Stimulated activated CD4-positive, alpha-beta T cell treated with anti-CD3 and anti-CD28 coated beads, Interleukin-15, amount 100 ng/mL, for 24 hours (primary cell): ENCODE measurements around the gene LAIR1.
"Not testable (repeated sequence)": the region's sequence is repeated elsewhere in the genome, so short reads cannot be mapped to it uniquely, and the experiment has no call there.

Source experiments
- DNase-seq: peaks from one replicate; pipeline ENCODE4 v3.0.0-alpha.2; 2020

The LAIR1 gene

GRCh38 chr19:54338521-54338920 is 26.2 kb downstream of the LAIR1 start:
- DNase-seq, result no peak

- no peak for DNase-seq
These were observed 26.9 kb downstream of the LAIR1 start for GRCh38 chr19:54337858-54338230.

- DNase-seq, result no peak
These were observed 27.6 kb downstream of the LAIR1 start for GRCh38 chr19:54336893-54337857.

GRCh38 chr19:54335979-54336892 is 28.5 kb downstream of the LAIR1 start:
- DNase-seq, result no peak

- DNase-seq, result no peak
These were observed 29.6 kb downstream of the LAIR1 start for GRCh38 chr19:54335164-54335563.

DNA sequence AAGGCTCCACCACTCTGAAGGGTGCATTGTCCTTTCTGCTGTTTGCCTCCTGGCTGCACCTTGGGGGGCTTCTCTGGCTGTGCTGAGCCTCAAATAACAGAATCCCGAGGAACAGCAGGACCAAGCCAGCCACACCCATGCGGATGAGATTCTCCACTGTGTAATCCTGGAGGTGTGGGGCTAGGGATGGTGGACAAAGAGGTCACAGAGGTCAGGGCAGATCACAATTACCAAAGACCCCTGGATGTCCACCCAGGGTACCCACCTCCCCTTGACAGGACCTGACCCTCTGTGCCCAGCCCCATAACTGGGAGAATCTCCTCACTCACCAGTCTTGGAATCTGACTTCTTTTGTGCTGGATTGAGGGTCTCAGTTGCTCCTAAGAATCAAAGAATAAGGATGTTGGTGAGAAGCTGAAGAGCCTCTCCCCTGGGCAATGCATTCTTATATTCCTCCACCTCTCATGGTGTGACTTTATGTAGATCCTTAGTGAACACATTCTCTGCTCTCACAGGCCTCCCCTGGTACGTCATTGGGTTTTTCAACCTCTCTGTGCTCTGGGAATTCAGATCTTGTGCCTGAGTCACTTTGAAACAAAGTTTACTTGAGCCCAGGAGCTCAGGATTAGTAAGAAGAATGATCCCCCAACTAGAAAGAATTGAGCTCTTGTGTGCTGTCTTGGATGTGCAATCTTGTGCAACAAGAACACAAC is 31.0 kb downstream of the LAIR1 start:
- DNase-seq, result no peak

- DNase-seq, result no peak
These were observed 32.6 kb downstream of the LAIR1 start for GRCh38 chr19:54332149-54332548.

DNA sequence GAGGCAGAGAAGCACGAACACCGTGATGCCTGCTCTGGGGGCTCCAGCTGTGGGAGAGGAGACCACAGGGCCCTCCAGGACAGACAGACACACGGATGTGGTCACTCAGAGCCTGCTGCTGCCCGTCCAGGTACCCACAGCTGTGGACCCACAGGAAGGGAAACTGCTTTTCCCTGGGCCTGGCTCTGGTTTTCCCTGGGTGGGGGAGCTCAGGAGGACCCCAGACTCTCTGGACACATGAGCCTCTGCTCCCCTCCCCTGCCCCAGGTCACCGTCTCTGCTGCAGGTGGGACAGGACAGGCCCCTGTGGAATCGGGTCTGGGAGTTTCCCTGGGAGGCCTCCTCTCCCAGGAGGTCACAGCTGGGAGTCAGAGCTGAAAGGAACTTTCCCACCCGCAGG is 33.1 kb downstream of the LAIR1 start:
- DNase-seq, result no peak

DNA sequence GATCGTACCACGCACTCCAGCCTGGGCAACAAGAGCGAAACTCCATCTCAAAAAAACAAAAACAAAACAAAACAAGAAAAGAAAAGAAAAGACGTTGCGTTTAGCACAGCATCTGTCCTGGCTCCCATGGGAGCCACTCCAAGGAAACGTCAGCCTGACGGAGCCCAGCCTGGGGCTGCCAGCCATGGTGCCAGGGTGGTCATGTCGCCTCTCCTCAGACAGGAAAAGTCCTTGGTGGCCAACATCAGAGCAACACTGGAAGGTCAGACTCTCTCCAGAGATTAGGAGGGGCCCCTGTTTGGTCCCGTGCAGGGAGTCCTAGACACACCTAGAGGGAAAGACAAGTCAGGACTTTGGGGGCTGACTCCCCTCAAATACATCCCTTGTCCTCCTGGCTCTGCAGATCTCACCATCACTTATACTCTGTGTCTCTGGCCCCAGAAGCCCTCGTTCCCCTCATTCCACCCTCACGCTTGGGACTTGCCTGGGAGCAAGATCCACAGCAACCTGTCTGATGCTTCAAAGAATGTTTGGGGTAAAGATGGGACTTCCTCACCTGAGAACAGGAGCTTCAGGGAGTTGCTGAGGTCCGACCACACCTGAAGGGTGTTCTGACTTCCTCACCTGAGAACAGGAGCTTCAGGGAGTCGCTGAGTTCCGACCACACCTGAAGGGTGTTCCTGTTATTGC is 35.1 kb downstream of the LAIR1 start:
- no peak for DNase-seq

DNA sequence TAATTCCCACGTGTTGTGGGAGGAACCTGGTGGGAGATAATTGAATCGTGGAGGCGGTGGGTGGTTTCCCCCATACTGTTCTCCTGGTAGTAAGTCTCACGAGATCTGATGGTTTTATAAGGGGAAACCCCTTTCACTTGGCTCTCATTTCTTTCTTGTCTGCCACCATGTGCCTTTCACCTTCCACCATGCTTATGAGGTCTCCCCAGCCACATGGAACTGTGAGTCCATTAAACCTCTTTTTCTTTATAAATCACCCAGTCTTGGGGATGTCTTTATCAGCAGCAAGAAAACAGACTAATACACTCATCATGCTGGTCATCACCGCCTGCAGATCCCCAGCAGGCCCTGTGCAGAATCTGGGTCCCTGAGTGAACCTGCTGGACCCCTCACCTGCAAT is 36.0 kb downstream of the LAIR1 start:
- not testable (repeated sequence) for DNase-seq

- no peak for DNase-seq
These were observed 39.1 kb downstream of the LAIR1 start for GRCh38 chr19:54325631-54326030.

DNA sequence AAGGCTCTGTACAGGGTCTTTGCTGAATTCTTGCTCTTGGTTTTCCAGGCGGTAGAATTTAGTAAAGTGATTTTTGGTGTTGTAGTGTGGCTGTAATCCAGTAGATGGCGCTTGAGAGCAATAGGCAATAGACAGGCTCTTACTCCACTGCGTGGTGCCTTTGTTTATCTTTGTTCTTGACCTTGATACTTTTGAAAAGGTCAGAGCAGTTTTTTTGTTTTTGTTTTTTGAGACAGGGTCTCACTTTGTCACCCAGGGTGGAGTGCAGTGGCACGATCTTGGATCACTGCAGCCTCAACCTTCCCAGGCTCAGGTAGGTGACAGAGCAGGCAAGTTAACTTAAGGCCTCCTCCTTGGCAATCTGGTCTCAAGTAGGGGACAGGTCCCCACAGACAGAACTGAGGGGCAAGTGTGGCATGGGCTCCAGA is 39.5 kb downstream of the LAIR1 start:
- peak; percentile 59 for DNase-seq

DNA sequence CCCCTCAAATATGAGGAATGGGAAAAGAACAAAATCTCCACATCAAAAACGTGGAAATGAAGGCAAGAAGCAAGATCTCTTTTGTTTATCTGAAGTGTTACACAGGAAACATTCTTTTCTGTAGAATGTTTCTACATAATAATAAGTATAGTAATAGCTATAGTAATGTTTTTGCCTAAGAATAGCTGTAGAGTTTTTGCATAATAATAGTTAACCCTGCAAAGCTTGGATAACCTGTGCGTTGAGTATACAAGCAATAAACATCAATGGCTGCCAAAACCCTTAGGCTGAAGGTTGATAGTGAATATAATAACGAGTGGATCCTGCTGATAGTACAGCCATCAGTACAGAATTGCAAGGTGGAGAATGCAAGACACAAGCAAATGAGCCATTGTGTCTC is 40.7 kb downstream of the LAIR1 start:
- no peak for DNase-seq

GRCh38 chr19:54322934-54323333 is 41.8 kb downstream of the LAIR1 start:
- not testable (repeated sequence) for DNase-seq

GRCh38 chr19:54322295-54322694 is 42.4 kb downstream of the LAIR1 start:
- not testable (repeated sequence) for DNase-seq

GRCh38 chr19:54319892-54320670 is 44.6 kb downstream of the LAIR1 start:
- no peak for DNase-seq

DNA sequence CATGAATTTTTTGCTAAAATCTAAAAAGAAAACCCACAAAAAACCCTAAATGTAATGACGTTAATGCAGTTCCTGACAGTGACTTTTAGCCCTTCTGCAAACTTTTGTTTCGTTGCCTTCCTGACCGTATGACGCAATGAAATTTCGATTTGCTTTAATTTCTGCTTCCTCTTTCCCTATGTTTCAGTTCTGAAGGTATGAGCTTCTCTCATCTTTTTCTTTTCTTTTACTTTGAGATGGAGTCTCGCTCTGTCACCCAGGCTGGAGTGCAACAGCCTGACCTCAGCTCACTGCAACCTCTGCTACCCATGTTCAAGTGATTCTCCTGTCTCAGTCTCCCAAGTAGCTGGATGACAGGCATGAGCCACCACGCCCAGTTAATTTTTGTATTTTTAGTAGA is 45.7 kb downstream of the LAIR1 start:
- no peak for DNase-seq

GRCh38 chr19:54317965-54318240 is 46.8 kb downstream of the LAIR1 start:
- no peak for DNase-seq

GRCh38 chr19:54317108-54317964 is 47.4 kb downstream of the LAIR1 start:
- no peak for DNase-seq

DNA sequence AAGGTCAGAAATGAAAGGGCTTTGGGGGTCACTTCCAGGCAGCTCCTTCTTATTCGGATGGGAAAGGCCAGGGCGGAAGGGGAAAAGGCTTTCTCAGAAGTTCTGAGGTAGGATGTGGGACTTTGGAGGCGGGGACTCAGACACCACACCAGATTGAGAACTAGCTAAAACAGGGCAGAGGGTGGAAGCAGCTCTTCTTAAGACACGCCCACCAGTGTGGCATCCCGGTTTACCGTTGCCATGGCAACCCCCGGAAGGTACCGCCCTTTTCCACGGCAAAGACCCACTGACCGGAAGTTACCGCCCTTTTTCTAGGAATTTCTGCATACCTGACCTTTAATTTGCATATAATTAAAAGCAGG is 48.0 kb downstream of the LAIR1 start:
- no peak for DNase-seq

DNA sequence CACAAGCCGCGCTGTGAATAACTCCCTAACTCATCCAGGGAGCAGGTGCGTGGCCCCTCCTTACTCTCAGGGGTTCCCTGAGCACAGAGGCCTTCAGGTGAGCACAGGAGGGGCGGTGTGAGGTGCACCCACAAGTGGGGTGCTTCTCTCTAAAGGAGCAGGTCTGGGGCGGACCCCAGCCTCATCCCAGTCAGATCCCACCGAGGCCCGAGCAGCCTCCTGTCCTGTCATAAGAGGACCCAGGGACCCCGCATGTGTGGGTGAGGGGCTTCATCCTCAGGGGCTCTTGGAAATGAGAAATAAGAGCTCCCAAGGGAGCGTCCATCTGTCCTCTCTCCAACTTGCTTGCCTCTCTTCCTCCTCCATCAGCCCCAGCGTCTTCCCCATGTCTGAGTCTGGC is 48.8 kb downstream of the LAIR1 start:
- DNase-seq, result no peak
